HFF-Myc (cell line): ENCODE measurements around the gene TPRA1.

Experiments
- DNase-seq: peaks from one replicate; pipeline ENCODE4 v3.0.0-alpha.2; 2011; ENCODE audit warnings: low read depth; ENCODE audit errors: extremely low read depth
- H3K4me3 ChIP-seq: replicated peaks from 2 replicates; pipeline ENCODE4 v1.5.1; 2011; ENCODE audit warnings: low read depth, mild to moderate bottlenecking, control low read depth, low read length
- CTCF ChIP-seq: IDR thresholded peaks from 2 replicates; pipeline ENCODE4 v1.5.1; 2012; ENCODE audit warnings: mild to moderate bottlenecking, low read depth, low read length, control low read depth; ENCODE audit errors: missing control alignments

Gene TPRA1

GRCh38 chr3:127566833-127567232, 23.7 kb downstream of the TPRA1 start:
- no peak overlapping the region for H3K4me3 ChIP-seq
- TF ChIP-seq CTCF, result no peak
- DNase-seq, result no peak

GRCh38 chr3:127565711-127566110, 24.8 kb downstream of the TPRA1 start:
- DNase-seq, result no peak
- TF ChIP-seq CTCF, result no peak
- no peak overlapping the region for H3K4me3 ChIP-seq

- no peak for TF ChIP-seq CTCF
- no peak overlapping the region for H3K4me3 ChIP-seq
- no peak for DNase-seq
Measured at GRCh38 chr3:127560051-127560787, 30.3 kb downstream of the TPRA1 start.

- DNase-seq, result no peak
- no peak for TF ChIP-seq CTCF
- no peak overlapping the region for H3K4me3 ChIP-seq
Measured at GRCh38 chr3:127556565-127556964, 34.0 kb downstream of the TPRA1 start.

GRCh38 chr3:127555108-127555507, 35.4 kb downstream of the TPRA1 start:
- H3K4me3 ChIP-seq, result no peak overlapping the region
- DNase-seq, result no peak
- no peak for TF ChIP-seq CTCF

- TF ChIP-seq CTCF, result no peak
- H3K4me3 ChIP-seq, result no peak overlapping the region
- no peak for DNase-seq
Measured at GRCh38 chr3:127552038-127552437, 38.5 kb downstream of the TPRA1 start.

- DNase-seq, result no peak
- no peak overlapping the region for H3K4me3 ChIP-seq
- TF ChIP-seq CTCF, result no peak
Measured at GRCh38 chr3:127551178-127551577, 39.4 kb downstream of the TPRA1 start.
